Fibroblast of mammary gland (primary cell): ENCODE measurements around the gene ANKRD39.
A peak's percentile ranks its signal among the peaks of the same experiment; 100 is the strongest.
"Not testable (repeated sequence)": the region's sequence is repeated elsewhere in the genome, so short reads cannot be mapped to it uniquely, and the experiment has no call there.

Source experiments
- DNase-seq: peaks from one replicate; pipeline ENCODE4 v3.0.0-alpha.2; 2010; ENCODE audit warnings: low read depth
- H3K4me3 ChIP-seq: 2 replicates; pipeline ENCODE4 v1.5.1; 2011; ENCODE audit warnings: low read depth, mild to moderate bottlenecking, low read length, moderate library complexity; ENCODE audit not compliant: control insufficient read depth
- CTCF ChIP-seq: conservative IDR thresholded peaks from 2 replicates; pipeline ENCODE4 v1.5.1; 2011; ENCODE audit warnings: low read depth, low read length, inconsistent platforms; ENCODE audit not compliant: control insufficient read depth, insufficient read depth

The ANKRD39 gene

GRCh38 chr2:96807127-96807471, 50.7 kb downstream of the ANKRD39 start:
- DNase-seq = no peak
- no peak overlapping the region for H3K4me3 ChIP-seq
- no peak for TF ChIP-seq CTCF

GRCh38 chr2:96806468-96807126, 51.2 kb downstream of the ANKRD39 start:
- TF ChIP-seq CTCF = no peak
- no peak for DNase-seq
- H3K4me3 ChIP-seq = no peak overlapping the region

- not testable (repeated sequence) for H3K4me3 ChIP-seq, DNase-seq
Measured at GRCh38 chr2:96805946-96806345, 51.9 kb downstream of the ANKRD39 start.

GRCh38 chr2:96804986-96805385, 52.8 kb downstream of the ANKRD39 start:
- DNase-seq = no peak
- TF ChIP-seq CTCF = no peak
- H3K4me3 ChIP-seq = no peak overlapping the region

- no peak overlapping the region for H3K4me3 ChIP-seq
- no peak for TF ChIP-seq CTCF
- no peak for DNase-seq
Measured at GRCh38 chr2:96802721-96803120, 55.1 kb downstream of the ANKRD39 start.

GRCh38 chr2:96801786-96802595, 55.8 kb downstream of the ANKRD39 start:
- no peak for TF ChIP-seq CTCF
- DNase-seq = no peak
- no peak overlapping the region for H3K4me3 ChIP-seq

GRCh38 chr2:96801005-96801785, 56.6 kb downstream of the ANKRD39 start:
- H3K4me3 ChIP-seq = no peak overlapping the region
- DNase-seq = peak; percentile 50
- peak; percentile 63 for TF ChIP-seq CTCF
